ENCODE measurements around the gene E2F7.

Gene E2F7

DNA sequence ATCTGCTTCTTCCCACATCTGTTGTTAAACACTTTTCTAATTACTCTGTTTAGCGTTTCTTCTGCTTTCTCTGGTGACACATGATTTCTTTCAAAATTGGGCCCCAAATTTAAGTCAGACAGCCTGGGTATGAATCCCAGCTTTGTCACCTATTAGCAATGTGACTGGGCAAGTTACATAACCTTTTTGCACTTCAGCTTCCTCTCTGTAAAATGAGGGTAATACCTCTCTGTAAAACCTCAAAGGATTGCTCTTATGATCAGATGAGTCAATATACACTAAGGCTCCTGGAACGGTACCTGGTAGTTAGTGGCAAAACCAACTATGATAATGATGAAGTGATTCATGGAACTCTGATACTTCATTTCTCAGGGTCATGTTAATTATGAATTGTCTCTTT is 33.0 kb downstream of the E2F7 start:
- Histone ChIP-seq H3K27me3 (ENCODE audit: insufficient read depth, low read length) (no peaks in the 10 kb centered on the region), H3K36me3 (ENCODE audit: insufficient read depth, low read length) (peaks cover 77% of the 10 kb centered on the region)

GRCh38 chr12:77031745-77032144 is 33.6 kb downstream of the E2F7 start:
- Histone ChIP-seq H2AFZ (ENCODE audit: low read length) (no peak overlapping the region), H3K36me3 (ENCODE audit: insufficient read depth, low read length) (peaks cover 75% of the 10 kb centered on the region), H4K20me1 (ENCODE audit: insufficient read depth, low read length) (no peaks in the 10 kb centered on the region), H3K4me3 (ENCODE audit: low read depth, low read length, poor library complexity, severe bottlenecking) (no peak overlapping the region), H3K9ac (ENCODE audit: low read length) (no peak overlapping the region), H3K27ac (ENCODE audit: low read depth, low read length, poor library complexity, severe bottlenecking) (no peak overlapping the region), H3K4me1 (ENCODE audit: insufficient read depth, low read length, severe bottlenecking) (no peaks in the 10 kb centered on the region), H3F3A (ENCODE audit: insufficient read depth, low read length) (no peaks in the 10 kb centered on the region), H3K79me2 (ENCODE audit: insufficient read depth, low read length) (no peaks in the 10 kb centered on the region), H3K9me2 (ENCODE audit: low read depth, low read length) (no peaks in the 10 kb centered on the region), H3K27me3 (ENCODE audit: insufficient read depth, low read length) (no peaks in the 10 kb centered on the region), H3K4me2 (ENCODE audit: low read length) (no peak overlapping the region), H3K9me3 (ENCODE audit: low read length) (no peaks in the 10 kb centered on the region)
- TF ChIP-seq CTCF (IDR thresholded peaks at IDR 0.05; ENCODE audit: low read length): no peak
- TF ChIP-seq EZH2 (IDR thresholded peaks at IDR 0.05; ENCODE audit: borderline replicate concordance, low read length): no peak

More for the DNA sequence above, 33.0 kb downstream of the E2F7 start:
- H3K27ac ChIP-seq (ENCODE audit: low read depth, low read length, poor library complexity, severe bottlenecking): no peak overlapping the region
- H4K20me1 ChIP-seq (ENCODE audit: insufficient read depth, low read length): no peaks in the 10 kb centered on the region
- no peaks in the 10 kb centered on the region for H3K4me1 ChIP-seq (ENCODE audit: insufficient read depth, low read length, severe bottlenecking)
- H3K9ac ChIP-seq (ENCODE audit: low read length): no peak overlapping the region
- H3K4me3 ChIP-seq (ENCODE audit: low read depth, low read length, poor library complexity, severe bottlenecking): no peak overlapping the region
- H3K9me3 ChIP-seq (ENCODE audit: low read length): no peaks in the 10 kb centered on the region
- H2AFZ ChIP-seq (ENCODE audit: low read length): no peak overlapping the region
- no peak overlapping the region for H3K4me2 ChIP-seq (ENCODE audit: low read length)
- H3K9me2 ChIP-seq (ENCODE audit: low read depth, low read length): no peaks in the 10 kb centered on the region
- no peaks in the 10 kb centered on the region for H3F3A ChIP-seq (ENCODE audit: insufficient read depth, low read length)
- TF ChIP-seq CTCF (IDR thresholded peaks at IDR 0.05; ENCODE audit: low read length): no peak
- no peak for TF ChIP-seq EZH2 (IDR thresholded peaks at IDR 0.05; ENCODE audit: borderline replicate concordance, low read length)
- H3K79me2 ChIP-seq (ENCODE audit: insufficient read depth, low read length): no peaks in the 10 kb centered on the region

DNA sequence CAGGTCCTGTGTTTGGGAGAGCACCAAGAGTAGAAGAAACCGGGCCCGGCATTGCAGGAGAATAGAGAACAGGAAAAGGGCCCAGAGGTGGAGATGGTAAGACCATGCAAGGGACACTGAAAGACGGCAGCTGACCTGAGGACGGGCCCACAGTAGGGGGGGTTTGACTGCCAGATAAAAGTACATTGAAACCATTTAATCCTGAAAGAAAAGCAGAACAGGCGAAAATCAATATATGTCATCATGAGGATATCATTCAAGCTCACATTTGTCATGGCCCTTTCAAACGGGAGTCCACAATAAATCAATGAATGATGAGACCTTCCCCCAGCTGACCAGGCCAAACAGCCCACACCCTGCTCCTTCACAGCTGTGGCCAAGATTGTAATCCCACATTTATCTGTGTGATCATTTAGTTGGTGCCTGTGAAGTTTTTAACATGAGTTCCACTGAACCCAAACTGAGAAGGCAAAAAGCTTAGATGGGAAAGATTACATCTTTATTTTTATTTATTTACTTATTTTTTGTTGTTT is 39.5 kb downstream of the E2F7 start:
- no peak overlapping the region for H3K27ac ChIP-seq (ENCODE audit: low read depth, low read length, poor library complexity, severe bottlenecking)
- no peaks in the 10 kb centered on the region for H3K4me1 ChIP-seq (ENCODE audit: insufficient read depth, low read length, severe bottlenecking)
- H2AFZ ChIP-seq (ENCODE audit: low read length): no peak overlapping the region
- H3K4me2 ChIP-seq (ENCODE audit: low read length): no peak overlapping the region
- H3K9me2 ChIP-seq (ENCODE audit: low read depth, low read length): no peaks in the 10 kb centered on the region
- H3K36me3 ChIP-seq (ENCODE audit: insufficient read depth, low read length): peaks cover 76% of the 10 kb centered on the region
- TF ChIP-seq EZH2 (IDR thresholded peaks at IDR 0.05; ENCODE audit: borderline replicate concordance, low read length): no peak
- TF ChIP-seq CTCF (IDR thresholded peaks at IDR 0.05; ENCODE audit: low read length): no peak
- H3K4me3 ChIP-seq (ENCODE audit: low read depth, low read length, poor library complexity, severe bottlenecking): no peak overlapping the region
- no peaks in the 10 kb centered on the region for H4K20me1 ChIP-seq (ENCODE audit: insufficient read depth, low read length)
- no peaks in the 10 kb centered on the region for H3K27me3 ChIP-seq (ENCODE audit: insufficient read depth, low read length)
- no peak overlapping the region for H3K9ac ChIP-seq (ENCODE audit: low read length)
- no peaks in the 10 kb centered on the region for H3K79me2 ChIP-seq (ENCODE audit: insufficient read depth, low read length)
- no peaks in the 10 kb centered on the region for H3K9me3 ChIP-seq (ENCODE audit: low read length)
- no peaks in the 10 kb centered on the region; the same call in 1 of the 2 replicates for H3F3A ChIP-seq (ENCODE audit: insufficient read depth, low read length)

Measured in OCI-LY1 (cell line).